Subcutaneous adipose tissue (tissue), 4 donors: Measurements from ENCODE around the gene KCNK2. TPM values are rescaled to one million over a fixed set of nuclear protein-coding genes. Genes with fewer than 3 reads are reported as not detected.

Experiments used
- CTCF ChIP-seq: fragments of 450-650 bp; IDR thresholded peaks from one replicate; pipeline ENCODE4 v1.5.1; 2016; ENCODE audit warnings: low read depth, mild to moderate bottlenecking, control low read depth, antibody characterized with exemption, moderate library complexity
- total RNA-seq, 4 donors: library from RNA; depleted of rRNA; stranded (reverse); fragments of >200 nt; gene quantifications; one replicate each; pipeline ENCODE4 v1.1.0, GENCODE V29; 2016

Gene KCNK2
- total RNA-seq, 4 donors from 2014 or later: 0.33 to 2.9 (median 1.5) TPM

DNA sequence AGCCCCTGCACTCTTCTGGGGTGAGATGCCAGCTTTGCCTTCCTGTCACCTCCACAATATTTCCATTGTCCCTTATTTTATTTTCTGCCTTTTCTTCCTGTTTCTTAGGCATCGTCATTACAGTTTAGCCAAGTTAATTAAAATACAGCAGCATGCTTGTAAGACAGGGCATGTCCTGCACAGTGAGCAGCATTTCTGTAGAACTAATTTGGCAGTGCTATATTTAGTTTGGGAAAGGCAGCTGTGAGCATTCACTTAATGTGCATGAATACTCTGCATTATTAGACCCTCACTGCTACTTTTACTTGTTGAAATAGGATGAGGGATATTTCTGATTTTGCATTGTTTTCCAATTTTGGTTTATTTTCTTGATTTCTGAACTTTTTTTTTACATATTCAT is 133.3 kb downstream of the KCNK2 start:
- no peak for TF ChIP-seq CTCF

GRCh38 chr1:215219372-215219771 is 136.8 kb downstream of the KCNK2 start:
- TF ChIP-seq CTCF: no peak

- no peak for TF ChIP-seq CTCF
Measured at GRCh38 chr1:215220346-215220745, 137.8 kb downstream of the KCNK2 start.

GRCh38 chr1:215226757-215227156 is 144.2 kb downstream of the KCNK2 start:
- no peak for TF ChIP-seq CTCF

- TF ChIP-seq CTCF: no peak
Measured at GRCh38 chr1:215228193-215228592, 145.7 kb downstream of the KCNK2 start.

DNA sequence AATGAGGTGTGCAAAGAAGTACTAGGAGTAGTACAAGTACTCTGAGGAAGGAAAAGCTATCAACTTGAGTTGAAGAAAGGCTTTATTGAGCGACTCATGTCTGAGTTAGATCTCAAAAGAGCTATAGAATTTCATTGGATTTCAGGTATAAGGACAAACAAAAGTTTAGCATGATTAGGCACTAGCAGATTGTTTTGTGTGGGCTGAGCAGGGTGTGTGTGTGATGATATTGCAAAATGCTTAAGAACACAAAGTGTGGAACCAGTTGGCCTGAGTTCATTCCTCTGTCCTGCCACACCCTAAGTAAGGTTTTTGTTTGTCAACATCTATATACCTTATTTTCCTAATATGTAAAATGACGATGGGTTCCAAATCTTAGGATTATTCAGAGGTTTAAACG is 158.9 kb downstream of the KCNK2 start:
- TF ChIP-seq CTCF: no peak

- no peak for TF ChIP-seq CTCF
Measured at GRCh38 chr1:215243345-215244054, 161.0 kb downstream of the KCNK2 start.
